ENCODE measurements around the gene TBL1XR1. TPM values are rescaled to one million over a fixed set of nuclear protein-coding genes. Genes with fewer than 3 reads are reported as not detected.

The TBL1XR1 gene
- total and polyA plus RNA-seq, 2 of the 13 experiments (the other 11 are each of a cell fraction or from before 2014, with no cell fraction given): 57.7 to 62.5 TPM

DNA sequence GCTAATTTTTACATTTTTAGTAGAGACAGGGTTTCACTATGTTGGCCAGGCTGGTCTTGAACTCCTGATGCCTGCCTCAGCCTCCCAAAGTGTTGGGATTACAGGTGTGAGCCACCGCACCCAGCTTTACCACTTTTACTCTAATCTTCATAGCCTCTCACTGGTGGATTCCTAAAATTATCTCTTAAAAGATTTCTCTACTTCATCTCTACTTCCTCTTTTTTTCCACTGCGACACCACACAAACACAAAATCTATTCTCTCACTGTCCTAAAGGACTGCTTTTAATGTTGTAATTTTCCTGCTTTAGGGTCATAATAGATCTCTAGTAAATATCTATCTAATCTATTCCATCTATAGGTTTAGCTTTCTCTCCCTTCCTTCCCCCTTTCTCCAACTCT, 34.0 kb upstream of the TBL1XR1 start:
- ATAC-seq (no peak), FAIRE-seq (no peak), DNase-seq (ENCODE audit: low spot score) (no peak)
- H3K4me1 ChIP-seq (ENCODE audit: insufficient read depth, low read length): peaks cover 19% of the 10 kb centered on the region
- no peak for TF ChIP-seq ZNF790 (CRISPR knock-in tag; IDR thresholded peaks at IDR 0.05; ENCODE audit: borderline replicate concordance)
- no peak for TF ChIP-seq MAFF (IDR thresholded peaks at IDR 0.05; ENCODE audit: low read depth, low read length)
- TF ChIP-seq PPARG (CRISPR knock-in tag; conservative IDR thresholded peaks at IDR 0.05): no peak
- TF ChIP-seq ZBTB3 (CRISPR knock-in tag; IDR thresholded peaks at IDR 0.05; ENCODE audit: borderline replicate concordance, low read depth): no peak
- TF ChIP-seq SNAI1 (CRISPR knock-in tag; IDR thresholded peaks at IDR 0.05; ENCODE audit: borderline replicate concordance): no peak
- ChIA-PET CTCF (ENCODE audit: low intra/inter-chr PET ratio, low total read pairs) (no interaction called here), POLR2A (no interaction called here)
- no peaks in the 10 kb centered on the region for H3K27me3 ChIP-seq (ENCODE audit: control insufficient read depth in 1 of 2, insufficient read depth in 2 of 2, low read length in 2 of 2)
- no peak overlapping the region for H3K27ac ChIP-seq (ENCODE audit: extremely low read length, insufficient read depth, low read length)
- H4K20me1 ChIP-seq (ENCODE audit: insufficient read depth, low read length): no peaks in the 10 kb centered on the region
- no peak overlapping the region for H2AFZ ChIP-seq (ENCODE audit: low read length)
- H3K4me3 ChIP-seq (replicated peaks in 1 of 3; ENCODE audit: insufficient read depth in 1 of 3, low read depth in 2 of 3, low read length in 3 of 3): no peak overlapping the region
- intact Hi-C loops (cut with micrococcal nuclease; ENCODE audit: unreplicated experiment): no loop called here
- no peak overlapping the region for H3K9ac ChIP-seq (ENCODE audit: insufficient read depth, low read depth, low read length)
- H3K36me3 ChIP-seq (replicated peaks in 1 of 2; ENCODE audit: control insufficient read depth in 1 of 2, insufficient read depth in 2 of 2, low read length in 2 of 2): no peaks in the 10 kb centered on the region
- 72% methylated on average over 2 of the region's 2 CpGs for WGBS (ENCODE audit: low lambda C conversion rate)
- H3K4me2 ChIP-seq (ENCODE audit: low read depth, low read length): no peak overlapping the region
- no TSS peak for BruUV-seq (replicated peaks)
- no peaks in the 10 kb centered on the region for H3K9me3 ChIP-seq (ENCODE audit: low read length)
- no peaks in the 10 kb centered on the region for H3K79me2 ChIP-seq (ENCODE audit: insufficient read depth, low read length)
- in situ Hi-C loops (cut with HindIII; ENCODE audit: extremely low pct_ligation_motif_present, low pct_unique_long_range_greater_than_20kb): no loop called here

DNA sequence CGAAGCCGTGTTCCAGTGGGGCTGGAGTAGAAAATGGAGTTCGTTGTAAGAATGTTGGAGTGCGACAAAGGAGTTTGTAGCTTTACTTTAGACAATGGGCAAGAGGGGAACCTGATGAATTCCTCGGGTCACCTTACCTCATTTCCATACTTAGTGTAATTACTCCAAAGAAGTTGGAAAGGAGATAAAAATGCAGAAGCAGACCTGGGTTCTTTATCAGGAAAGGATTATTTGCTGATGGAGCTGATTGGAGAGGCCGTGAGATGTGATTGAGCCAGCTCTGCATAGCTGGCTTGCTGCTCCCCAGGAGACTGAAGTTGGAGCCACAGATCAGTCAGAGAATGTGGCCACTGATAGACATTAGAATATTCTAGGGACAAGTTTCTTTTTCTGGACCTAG, 33.4 kb upstream of the TBL1XR1 start:
- in situ Hi-C loops (cut with HindIII; ENCODE audit: extremely low pct_ligation_motif_present, low pct_unique_long_range_greater_than_20kb) (no loop called here), intact Hi-C loops (cut with micrococcal nuclease; ENCODE audit: unreplicated experiment) (no loop called here)
- ATAC-seq (peak; percentile 38; the same call in 2 of the 3 replicates), DNase-seq (ENCODE audit: low spot score) (no peak), FAIRE-seq (no peak)
- no peaks in the 10 kb centered on the region for H3K27me3 ChIP-seq (ENCODE audit: control insufficient read depth in 1 of 2, insufficient read depth in 2 of 2, low read length in 2 of 2)
- no peaks in the 10 kb centered on the region for H3K36me3 ChIP-seq (replicated peaks in 1 of 2; ENCODE audit: control insufficient read depth in 1 of 2, insufficient read depth in 2 of 2, low read length in 2 of 2)
- no peaks in the 10 kb centered on the region for H4K20me1 ChIP-seq (ENCODE audit: insufficient read depth, low read length)
- no peak overlapping the region for H3K27ac ChIP-seq (ENCODE audit: extremely low read length, insufficient read depth, low read length)
- H3K79me2 ChIP-seq (ENCODE audit: insufficient read depth, low read length): no peaks in the 10 kb centered on the region
- WGBS (ENCODE audit: low lambda C conversion rate): 61% methylated on average over 6 of the region's 6 CpGs
- H2AFZ ChIP-seq (ENCODE audit: low read length): no peak overlapping the region
- ChIA-PET POLR2A (no interaction called here), CTCF (ENCODE audit: low intra/inter-chr PET ratio, low total read pairs) (no interaction called here)
- peaks cover 19% of the 10 kb centered on the region for H3K4me1 ChIP-seq (ENCODE audit: insufficient read depth, low read length)
- no TSS peak for BruUV-seq (replicated peaks)
- H3K9ac ChIP-seq (ENCODE audit: insufficient read depth, low read depth, low read length): no peak overlapping the region
- no peak overlapping the region for H3K4me3 ChIP-seq (replicated peaks in 1 of 3; ENCODE audit: insufficient read depth in 1 of 3, low read depth in 2 of 3, low read length in 3 of 3)
- no peaks in the 10 kb centered on the region for H3K9me3 ChIP-seq (ENCODE audit: low read length)
- TF ChIP-seq ZNF788 (CRISPR knock-in tag; IDR thresholded peaks at IDR 0.05; ENCODE audit: borderline replicate concordance) (no peak), NCOA5 (CRISPR knock-in tag; IDR thresholded peaks at IDR 0.05) (no peak), ZFY (CRISPR knock-in tag; IDR thresholded peaks at IDR 0.05) (no peak)
- TF ChIP-seq, protein P1, sequence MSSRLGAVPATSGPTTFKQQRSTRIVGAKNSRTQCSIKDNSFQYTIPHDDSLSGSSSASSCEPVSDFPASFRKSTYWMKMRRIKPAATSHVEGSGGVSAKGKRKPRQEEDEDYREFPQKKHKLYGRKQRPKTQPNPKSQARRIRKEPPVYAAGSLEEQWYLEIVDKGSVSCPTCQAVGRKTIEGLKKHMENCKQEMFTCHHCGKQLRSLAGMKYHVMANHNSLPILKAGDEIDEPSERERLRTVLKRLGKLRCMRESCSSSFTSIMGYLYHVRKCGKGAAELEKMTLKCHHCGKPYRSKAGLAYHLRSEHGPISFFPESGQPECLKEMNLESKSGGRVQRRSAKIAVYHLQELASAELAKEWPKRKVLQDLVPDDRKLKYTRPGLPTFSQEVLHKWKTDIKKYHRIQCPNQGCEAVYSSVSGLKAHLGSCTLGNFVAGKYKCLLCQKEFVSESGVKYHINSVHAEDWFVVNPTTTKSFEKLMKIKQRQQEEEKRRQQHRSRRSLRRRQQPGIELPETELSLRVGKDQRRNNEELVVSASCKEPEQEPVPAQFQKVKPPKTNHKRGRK (CRISPR knock-in tag; IDR thresholded peaks at IDR 0.05): no peak
- H3K4me2 ChIP-seq (ENCODE audit: low read depth, low read length): no peak overlapping the region
